ENCODE data around the gene MTFP1. TPM values are rescaled to one million over a fixed set of nuclear protein-coding genes. Genes with fewer than 3 reads are reported as not detected.

The MTFP1 gene
- total and polyA plus RNA-seq, 2 experiments from 2014 or later: 54.6 to 64.1 TPM

DNA sequence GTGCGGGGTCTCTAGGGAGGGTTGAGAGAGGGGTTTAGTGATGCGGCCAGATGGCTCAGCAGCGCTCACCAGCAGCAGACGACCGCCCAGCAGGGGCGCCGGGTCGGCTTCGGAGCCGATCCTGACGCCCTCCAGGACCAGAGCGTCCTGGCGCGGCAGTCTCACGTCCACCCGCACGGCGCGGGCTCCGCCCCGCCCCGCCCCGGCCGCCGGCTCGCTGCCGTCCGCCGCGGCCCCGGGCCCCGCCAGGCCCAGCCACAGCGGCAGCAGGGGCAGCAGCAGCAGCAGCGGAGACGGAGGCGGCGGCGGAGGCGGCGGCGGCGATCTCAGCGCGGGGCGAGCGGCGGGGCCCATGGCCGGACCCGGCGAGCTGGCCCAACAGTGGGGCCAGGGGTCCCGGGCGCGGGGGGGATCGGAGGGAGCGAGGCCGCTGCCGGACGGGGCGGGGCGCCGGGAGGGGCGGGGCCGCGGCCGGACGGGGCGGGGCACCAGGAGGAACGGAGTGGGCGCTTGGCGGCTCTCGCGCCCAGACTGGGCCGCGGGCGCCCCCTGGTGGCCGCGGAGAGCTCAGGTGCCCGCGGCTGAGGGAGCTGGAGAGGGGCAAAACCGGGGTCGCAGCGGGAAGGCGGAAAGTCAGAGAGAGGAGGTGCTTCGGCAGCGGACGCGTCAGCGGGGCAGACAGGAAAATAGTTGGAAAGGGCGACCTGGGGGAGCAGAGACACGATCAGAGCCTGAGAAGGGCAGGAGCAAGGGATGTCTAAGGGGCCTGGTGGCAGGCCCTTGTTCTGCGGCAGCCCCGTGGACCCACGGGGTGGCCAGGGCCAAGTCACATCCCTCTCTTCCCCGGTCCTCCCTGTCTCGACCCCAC, 38.4 kb upstream of the MTFP1 start, which contains the start of gene RNF215:
Gene RNF215, minus strand, starts transcription at position 452 of the 868 bp plus-strand sequence. Its CDS starts 98 bp downstream, at position 354.
- H2AFZ ChIP-seq: peak within 1 kb of the TSS; percentile 94
- H3F3A ChIP-seq (replicated peaks; ENCODE audit: low read depth): no peaks in the 10 kb centered on the region
- Mint-ChIP-seq H3K27me3 (ENCODE audit: insufficient read depth, low read depth, poor library complexity) (peaks cover 13% of the 10 kb centered on the region), H3K36me3 (ENCODE audit: low read depth) (peaks cover 10% of the 10 kb centered on the region), H3K27ac (peak within 1 kb of the TSS; percentile 88), H3K4me3 (peak within 1 kb of the TSS; percentile 87), H3K9me3 (peaks cover 16% of the 10 kb centered on the region), H3K4me1 (peaks cover 13% of the 10 kb centered on the region)
- H3K36me3 ChIP-seq (ENCODE audit: insufficient read depth): no peaks in the 10 kb centered on the region
- TF ChIP-seq REST (IDR thresholded peaks at IDR 0.05; ENCODE audit: unreplicated experiment) (no peak), STAT1 (IDR thresholded peaks at IDR 0.05; ENCODE audit: unreplicated experiment) (no peak), POLR2AphosphoS5 (IDR thresholded peaks at IDR 0.05; ENCODE audit: low read depth) (no peak; the same call in 1 of the 2 replicates), CREB1 (CRISPR knock-in tag; IDR thresholded peaks at IDR 0.05; ENCODE audit: low read depth) (peak; percentile 34), ZNF114 (CRISPR knock-in tag; IDR thresholded peaks at IDR 0.05) (no peak)
- TF ChIP-seq, protein P1, sequence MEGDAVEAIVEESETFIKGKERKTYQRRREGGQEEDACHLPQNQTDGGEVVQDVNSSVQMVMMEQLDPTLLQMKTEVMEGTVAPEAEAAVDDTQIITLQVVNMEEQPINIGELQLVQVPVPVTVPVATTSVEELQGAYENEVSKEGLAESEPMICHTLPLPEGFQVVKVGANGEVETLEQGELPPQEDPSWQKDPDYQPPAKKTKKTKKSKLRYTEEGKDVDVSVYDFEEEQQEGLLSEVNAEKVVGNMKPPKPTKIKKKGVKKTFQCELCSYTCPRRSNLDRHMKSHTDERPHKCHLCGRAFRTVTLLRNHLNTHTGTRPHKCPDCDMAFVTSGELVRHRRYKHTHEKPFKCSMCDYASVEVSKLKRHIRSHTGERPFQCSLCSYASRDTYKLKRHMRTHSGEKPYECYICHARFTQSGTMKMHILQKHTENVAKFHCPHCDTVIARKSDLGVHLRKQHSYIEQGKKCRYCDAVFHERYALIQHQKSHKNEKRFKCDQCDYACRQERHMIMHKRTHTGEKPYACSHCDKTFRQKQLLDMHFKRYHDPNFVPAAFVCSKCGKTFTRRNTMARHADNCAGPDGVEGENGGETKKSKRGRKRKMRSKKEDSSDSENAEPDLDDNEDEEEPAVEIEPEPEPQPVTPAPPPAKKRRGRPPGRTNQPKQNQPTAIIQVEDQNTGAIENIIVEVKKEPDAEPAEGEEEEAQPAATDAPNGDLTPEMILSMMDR (conservative IDR thresholded peaks at IDR 0.05; ENCODE audit: low read depth in 2 of 2): peak; percentile 68 to 84
- no peaks in the 10 kb centered on the region for H4K20me1 ChIP-seq (replicated peaks; ENCODE audit: insufficient read depth)
- H3K9me2 ChIP-seq (ENCODE audit: insufficient read depth): no peaks in the 10 kb centered on the region
- H3K79me2 ChIP-seq (replicated peaks; ENCODE audit: insufficient read depth): no peaks in the 10 kb centered on the region
- ATAC-seq (peak; percentile 78), DNase-seq (ENCODE audit: low spot score) (peak; percentile 97)
- H3K27ac ChIP-seq (ENCODE audit: low read depth): 0 out of 2 replicates have a peak within 1 kb of the TSS, but pooled peaks have one; percentile 74
- peaks cover 7% of the 10 kb centered on the region for H3K4me1 ChIP-seq (ENCODE audit: insufficient read depth)
- peak within 1 kb of the TSS; percentile 90 for H3K4me2 ChIP-seq
- peak within 1 kb of the TSS; percentile 73 for H3K4me3 ChIP-seq
- no peaks in the 10 kb centered on the region for H3K27me3 ChIP-seq (ENCODE audit: insufficient read depth)

GRCh38 chr22:30390974-30391691, 34.4 kb upstream of the MTFP1 start:
- Histone ChIP-seq H3K27ac (ENCODE audit: low read depth) (no peak overlapping the region), H3K27me3 (ENCODE audit: insufficient read depth) (peaks cover 12% of the 10 kb centered on the region), H3K4me2 (no peak overlapping the region), H4K20me1 (replicated peaks; ENCODE audit: insufficient read depth) (no peaks in the 10 kb centered on the region), H3K36me3 (ENCODE audit: insufficient read depth) (no peaks in the 10 kb centered on the region), H3K79me2 (replicated peaks; ENCODE audit: insufficient read depth) (no peaks in the 10 kb centered on the region), H3K4me3 (no peak overlapping the region), H2AFZ (peak overlapping the region; percentile 83; the same call in 1 of the 2 replicates), H3K4me1 (ENCODE audit: insufficient read depth) (peaks cover 17% of the 10 kb centered on the region), H3F3A (replicated peaks; ENCODE audit: low read depth) (no peaks in the 10 kb centered on the region), H3K9me2 (ENCODE audit: insufficient read depth) (no peaks in the 10 kb centered on the region)
- ATAC-seq (peak; percentile 19), DNase-seq (ENCODE audit: low spot score) (peak; percentile 87)
- no peak overlapping the region for H3K27ac Mint-ChIP-seq
- H3K27me3 Mint-ChIP-seq (ENCODE audit: insufficient read depth, low read depth, poor library complexity): peaks cover 25% of the 10 kb centered on the region
- TF ChIP-seq, protein P1 (conservative IDR thresholded peaks at IDR 0.05; ENCODE audit: low read depth in 2 of 2): peak; percentile 87 to 94
- no peak for TF ChIP-seq CREB1 (CRISPR knock-in tag; IDR thresholded peaks at IDR 0.05; ENCODE audit: low read depth)
- TF ChIP-seq, protein P2, sequence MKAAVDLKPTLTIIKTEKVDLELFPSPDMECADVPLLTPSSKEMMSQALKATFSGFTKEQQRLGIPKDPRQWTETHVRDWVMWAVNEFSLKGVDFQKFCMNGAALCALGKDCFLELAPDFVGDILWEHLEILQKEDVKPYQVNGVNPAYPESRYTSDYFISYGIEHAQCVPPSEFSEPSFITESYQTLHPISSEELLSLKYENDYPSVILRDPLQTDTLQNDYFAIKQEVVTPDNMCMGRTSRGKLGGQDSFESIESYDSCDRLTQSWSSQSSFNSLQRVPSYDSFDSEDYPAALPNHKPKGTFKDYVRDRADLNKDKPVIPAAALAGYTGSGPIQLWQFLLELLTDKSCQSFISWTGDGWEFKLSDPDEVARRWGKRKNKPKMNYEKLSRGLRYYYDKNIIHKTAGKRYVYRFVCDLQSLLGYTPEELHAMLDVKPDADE (IDR thresholded peaks at IDR 0.05): no peak
- H3K4me3 Mint-ChIP-seq: no peak overlapping the region
- H3K9me3 Mint-ChIP-seq: peaks cover 16% of the 10 kb centered on the region
- H3K4me1 Mint-ChIP-seq: peaks cover 28% of the 10 kb centered on the region
- peaks cover 4% of the 10 kb centered on the region for H3K36me3 Mint-ChIP-seq (ENCODE audit: low read depth)

Measured in GM23338 (cell line).